Measurements from ENCODE around the gene PGAM2. TPM values are rescaled to one million over a fixed set of nuclear protein-coding genes. Genes with fewer than 3 reads are reported as not detected.
A peak's percentile ranks its signal among the peaks of the same experiment; 100 is the strongest.

PGAM2 gene
- total and polyA plus RNA-seq, 2 of the 13 experiments (the other 11 are each of a cell fraction or from before 2014, with no cell fraction given), result 0.22 TPM; not detected in 1

- 0 out of 2 replicates have a peak, but pooled peaks have one; percentile 37 for TF ChIP-seq ZNF280D (CRISPR knock-in tag; IDR thresholded peaks at IDR 0.05)
- peak; percentile 91; the same call in 1 of the 2 replicates for TF ChIP-seq IKZF5 (CRISPR knock-in tag; IDR thresholded peaks at IDR 0.05)
- TF ChIP-seq ZNF639 (CRISPR knock-in tag; conservative IDR thresholded peaks at IDR 0.05), result 0 out of 2 replicates have a peak, but pooled peaks have one; percentile 64
- TF ChIP-seq HNRNPLL (IDR thresholded peaks at IDR 0.05; ENCODE audit: low read depth, low read length, poor library complexity, severe bottlenecking), result peak; percentile 60
- TF ChIP-seq RERE (CRISPR knock-in tag; IDR thresholded peaks at IDR 0.05; ENCODE audit: low read depth), result peak; percentile 52; the same call in 1 of the 2 replicates
- peak; percentile 82; the same call in 1 of the 2 replicates for TF ChIP-seq KLF15 (CRISPR knock-in tag; IDR thresholded peaks at IDR 0.05; ENCODE audit: borderline replicate concordance)
- peak; percentile 63; the same call in 1 of the 2 replicates for TF ChIP-seq ELF3 (CRISPR knock-in tag; IDR thresholded peaks at IDR 0.05)
- TF ChIP-seq RFXANK (CRISPR knock-in tag; IDR thresholded peaks at IDR 0.05), result peak; percentile 63; the same call in 1 of the 2 replicates
- TF ChIP-seq ETV5 (CRISPR knock-in tag; IDR thresholded peaks at IDR 0.05; ENCODE audit: borderline replicate concordance), result peak; percentile 57
- peak; percentile 97 for TF ChIP-seq KAT8 (CRISPR knock-in tag; IDR thresholded peaks at IDR 0.05)
- peak; percentile 75 for TF ChIP-seq ISL2 (CRISPR knock-in tag; IDR thresholded peaks at IDR 0.05)
- peak; percentile 68; the same call in 1 of the 2 replicates for TF ChIP-seq NFKBIZ (CRISPR knock-in tag; IDR thresholded peaks at IDR 0.05)
- TF ChIP-seq SATB2 (CRISPR knock-in tag; IDR thresholded peaks at IDR 0.05), result 0 out of 2 replicates have a peak, but pooled peaks have one; percentile 48
- peak; percentile 91 for TF ChIP-seq KDM2A (CRISPR knock-in tag; IDR thresholded peaks at IDR 0.05; ENCODE audit: borderline replicate concordance, low read depth)
- peak; percentile 88 for TF ChIP-seq ZBTB25 (CRISPR knock-in tag; IDR thresholded peaks at IDR 0.05)
These were observed 46.2 kb downstream of the PGAM2 start (continued) for GRCh38 chr7:44018857-44019807.

Data from HepG2 (cell line).